H9 (cell line): ENCODE data around the gene RAB39B. TPM values are rescaled to one million over a fixed set of nuclear protein-coding genes. Genes with fewer than 3 reads are reported as not detected.

Experiments
- DNase-seq: peaks from one replicate; pipeline ENCODE4 v3.0.0-alpha.2; 2017
- H2AFZ ChIP-seq: one replicate; pipeline ENCODE4 v1.6.1; 2013; ENCODE audit warnings: mild to moderate bottlenecking, low read length, control low read depth, moderate library complexity
- H2AK5ac ChIP-seq: 2 replicates; pipeline ENCODE4 v1.6.1; 2013; ENCODE audit warnings: low read length, control low read depth, mixed read lengths; ENCODE audit not compliant: insufficient read length
- H2BK120ac ChIP-seq: one replicate; pipeline ENCODE4 v1.6.1; 2013; ENCODE audit warnings: low read depth, mild to moderate bottlenecking, low read length, control low read depth, inconsistent platforms; ENCODE audit not compliant: poor library complexity, severe bottlenecking
- H2BK12ac ChIP-seq: 2 replicates; pipeline ENCODE4 v1.6.1; 2013; ENCODE audit warnings: low read length, control low read depth, mixed read lengths, low read depth; ENCODE audit not compliant: insufficient read length
- H2BK15ac ChIP-seq: 2 replicates; pipeline ENCODE4 v1.6.1; 2013; ENCODE audit warnings: low read depth, low read length, control low read depth
- H2BK20ac ChIP-seq: one replicate; pipeline ENCODE4 v1.6.1; 2013; ENCODE audit warnings: low read depth, mild to moderate bottlenecking, low read length, control low read depth, inconsistent platforms; ENCODE audit not compliant: poor library complexity, severe bottlenecking
- H2BK5ac ChIP-seq: 2 replicates; pipeline ENCODE4 v1.6.1; 2013; ENCODE audit warnings: low read length, control low read depth, mixed read lengths; ENCODE audit not compliant: insufficient read length
- H3K14ac ChIP-seq: 2 replicates; pipeline ENCODE4 v1.6.1; 2013; ENCODE audit warnings: low read length, control low read depth; ENCODE audit not compliant: insufficient read depth
- H3K18ac ChIP-seq: 2 replicates; pipeline ENCODE4 v1.6.1; 2013; ENCODE audit warnings: low read depth, mild to moderate bottlenecking, mixed read lengths, low read length, control low read depth; ENCODE audit not compliant: insufficient read length
- H3K23ac ChIP-seq: 2 replicates; pipeline ENCODE4 v1.6.1; 2013; ENCODE audit warnings: low read length, control low read depth, mixed read lengths, low read depth; ENCODE audit not compliant: insufficient read length
- H3K23me2 ChIP-seq: 2 replicates; pipeline ENCODE4 v1.6.1; 2013; ENCODE audit warnings: low read depth, mild to moderate bottlenecking, mixed read lengths, low read length, control low read depth; ENCODE audit not compliant: insufficient read length, poor library complexity, severe bottlenecking
- H3K27ac ChIP-seq: 2 replicates; pipeline ENCODE4 v1.5.1; 2013; ENCODE audit warnings: low read length, control low read depth, mixed read lengths, low read depth; ENCODE audit not compliant: insufficient read length
- H3K27me3 ChIP-seq: 2 replicates; pipeline ENCODE4 v1.6.1; 2013; ENCODE audit warnings: low read length, control low read depth, inconsistent platforms; ENCODE audit not compliant: insufficient read depth
- H3K4ac ChIP-seq: 2 replicates; pipeline ENCODE4 v1.6.1; 2013; ENCODE audit warnings: low read depth, mild to moderate bottlenecking, control low read depth, inconsistent platforms, low read length, moderate library complexity
- H3K4me1 ChIP-seq: 2 replicates; pipeline ENCODE4 v1.6.1; 2013; ENCODE audit warnings: low read length, control low read depth, inconsistent platforms; ENCODE audit not compliant: insufficient read depth
- H3K4me2 ChIP-seq: 2 replicates; pipeline ENCODE4 v1.6.1; 2013; ENCODE audit warnings: low read length, control low read depth, mixed read lengths; ENCODE audit not compliant: insufficient read length, insufficient read depth
- H3K56ac ChIP-seq: 2 replicates; pipeline ENCODE4 v1.6.1; 2013; ENCODE audit warnings: low read depth, mild to moderate bottlenecking, mixed read lengths, low read length, control low read depth; ENCODE audit not compliant: insufficient read length
- H3K79me1 ChIP-seq: 2 replicates; pipeline ENCODE4 v1.6.1; 2013; ENCODE audit warnings: low read depth, mild to moderate bottlenecking, moderate library complexity, low read length, control low read depth, inconsistent platforms; ENCODE audit not compliant: insufficient read depth, poor library complexity, severe bottlenecking
- H3K79me2 ChIP-seq: 2 replicates; pipeline ENCODE4 v1.6.1; 2013; ENCODE audit warnings: low read length, control low read depth, inconsistent platforms; ENCODE audit not compliant: insufficient read depth
- H3K9ac ChIP-seq: 2 replicates; pipeline ENCODE4 v1.6.1; 2013; ENCODE audit warnings: low read length, control low read depth, mixed read lengths; ENCODE audit not compliant: insufficient read length; ENCODE audit errors: extremely low read depth
- H3K9me3 ChIP-seq: one replicate; pipeline ENCODE4 v1.6.1; 2013; ENCODE audit warnings: low read depth, low read length, inconsistent platforms; ENCODE audit not compliant: control insufficient read depth
- H3T11ph ChIP-seq: one replicate; pipeline ENCODE4 v1.6.1; 2013; ENCODE audit warnings: mild to moderate bottlenecking, low read length, control low read depth, inconsistent platforms
- H4K20me1 ChIP-seq: one replicate; pipeline ENCODE4 v1.6.1; 2013; ENCODE audit not compliant: control insufficient read depth, insufficient read length, insufficient read depth
- H4K5ac ChIP-seq: 2 replicates; pipeline ENCODE4 v1.6.1; 2013; ENCODE audit warnings: low read depth, mild to moderate bottlenecking, mixed read lengths, low read length, control low read depth; ENCODE audit not compliant: insufficient read length
- H4K8ac ChIP-seq: replicated peaks from 2 replicates; pipeline ENCODE4 v1.6.1; 2013; ENCODE audit warnings: low read length, control low read depth, mixed read lengths, low read depth; ENCODE audit not compliant: insufficient read length
- H4K91ac ChIP-seq: 2 replicates; pipeline ENCODE4 v1.6.1; 2013; ENCODE audit warnings: low read depth, mild to moderate bottlenecking, moderate library complexity, mixed read lengths, low read length, control low read depth; ENCODE audit not compliant: insufficient read length
- H3K27ac Mint-ChIP-seq, 3 experiments: 2 replicates in 2 of 3; 3 replicates in 1 of 3; pipeline ENCODE4 v1.8.0; 2020 to 2021; ENCODE audit warnings: mixed read lengths in 3 of 3, mild to moderate bottlenecking in 1 of 3, moderate library complexity in 1 of 3
- H3K27me3 Mint-ChIP-seq: 2 replicates; pipeline ENCODE4 v1.8.0; 2021; ENCODE audit warnings: low read depth, mild to moderate bottlenecking, moderate library complexity, mixed read lengths
- H3K36me3 Mint-ChIP-seq, 3 experiments: 2 replicates in 2 of 3; 3 replicates in 1 of 3; pipeline ENCODE4 v1.8.0; 2020 to 2021; ENCODE audit warnings: low read depth in 3 of 3, mixed read lengths in 3 of 3; ENCODE audit not compliant: insufficient read depth in 1 of 3
- H3K4me1 Mint-ChIP-seq, 2 experiments: 2 replicates each; pipeline ENCODE4 v1.8.0; 2020; ENCODE audit warnings: mixed read lengths in 2 of 2
- H3K4me3 Mint-ChIP-seq, 2 experiments: 2 replicates in 1 of 2; 3 replicates in 1 of 2; pipeline ENCODE4 v1.8.0; 2020 to 2021; ENCODE audit warnings: mild to moderate bottlenecking in 2 of 2, mixed read lengths in 2 of 2, moderate library complexity in 1 of 2
- H3K9me3 Mint-ChIP-seq, 2 experiments: 2 replicates in 1 of 2; 3 replicates in 1 of 2; pipeline ENCODE4 v1.8.0; 2020; ENCODE audit warnings: mild to moderate bottlenecking in 2 of 2, mixed read lengths in 2 of 2, moderate library complexity in 1 of 2
- CTCF ChIP-seq: fragments of 200-600 bp; sonication (generic); conservative IDR thresholded peaks from 3 replicates; pipeline ENCODE4 v1.8.0; 2021; ENCODE audit warnings: antibody characterized with exemption, mild to moderate bottlenecking
- WGBS: extraction: QIAGEN DNeasy Blood & Tissue Kit; methylation state at CpG from one replicate; pipeline ENCODE4 v1.1.7; 2013; ENCODE audit warnings: missing lambda C conversion rate, low lambda C conversion rate, mixed read lengths; ENCODE audit not compliant: insufficient read length; ENCODE audit errors: extremely low coverage; 5-methylcytosine and 5-hydroxymethylcytosine counted together
- total RNA-seq: library from RNA; stranded (reverse); gene quantifications from 2 replicates; pipeline ENCODE4 v1.2.1, GENCODE V29; 2021

RAB39B gene
- total RNA-seq, 1 experiment from 2014 or later, result 7.2 TPM

DNA sequence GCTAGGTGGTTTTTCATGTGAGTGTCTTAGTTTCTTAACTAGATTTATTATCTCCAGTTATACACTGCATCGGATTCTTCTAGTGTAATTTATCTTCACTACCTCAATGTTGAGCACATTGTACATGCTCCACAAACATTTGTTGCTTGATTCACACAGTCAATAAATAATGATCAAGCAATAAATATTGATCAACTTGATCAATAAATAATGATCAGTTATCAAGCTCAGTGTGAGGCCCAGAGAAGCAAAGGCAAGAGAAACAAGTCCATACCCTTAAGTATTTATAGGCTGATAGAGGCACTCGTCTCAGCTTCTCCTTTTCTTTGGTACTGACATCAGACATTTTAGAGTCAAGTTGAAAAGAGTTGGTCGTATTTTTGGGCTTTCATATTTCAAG, 53.1 kb downstream of the RAB39B start:
- TF ChIP-seq CTCF, result no peak

More for the DNA sequence above, 53.1 kb downstream of the RAB39B start:
- Histone ChIP-seq H2BK5ac (no peak overlapping the region), H4K8ac (no peak overlapping the region), H3K56ac (no peak overlapping the region), H3K27ac (no peak overlapping the region), H4K20me1 (no peaks in the 10 kb centered on the region), H2BK120ac (no peak overlapping the region), H2BK20ac (no peak overlapping the region), H3K18ac (no peak overlapping the region), H3K4ac (no peak overlapping the region), H2BK12ac (no peak overlapping the region), H4K5ac (no peak overlapping the region), H2AFZ (no peak overlapping the region), H3T11ph (no peak overlapping the region), H3K14ac (no peak overlapping the region), H3K23me2 (peaks cover 3% of the 10 kb centered on the region), H3K4me2 (no peak overlapping the region), H2BK15ac (no peak overlapping the region), H2AK5ac (no peak overlapping the region), H3K23ac (no peak overlapping the region), H3K9me3 (peaks cover 49% of the 10 kb centered on the region), H3K9ac (no peak overlapping the region), H3K4me1 (no peaks in the 10 kb centered on the region), H3K79me1 (no peaks in the 10 kb centered on the region), H3K79me2 (no peaks in the 10 kb centered on the region), H4K91ac (no peak overlapping the region), H3K27me3 (no peaks in the 10 kb centered on the region)
- H3K4me3 Mint-ChIP-seq, result no peak overlapping the region
- H3K27ac Mint-ChIP-seq, result no peak overlapping the region
- peaks cover 61 to 63% of the 10 kb centered on the region in 2 experiments for H3K9me3 Mint-ChIP-seq
- no CpG with 5 or more reads among the region's 3 CpGs for WGBS
- no peak for DNase-seq
- peaks cover 5% of the 10 kb centered on the region in 2 experiments; a peak in 1 of 4 replicates for H3K4me1 Mint-ChIP-seq
- peaks cover 10% of the 10 kb centered on the region for H3K27me3 Mint-ChIP-seq
- H3K36me3 Mint-ChIP-seq, result peaks cover 0 to 3% (median 0%) of the 10 kb centered on the region in 3 experiments; a peak in 3 of 7 replicates

Other genes with a start within 250 kb of the RAB39B start
- 3.1 and 3.4 TPM in 2 replicates for gene F8, start 241.8 kb downstream of the RAB39B start, total RNA-seq
- gene FUNDC2, start 237.6 kb downstream of the RAB39B start, total RNA-seq, result 57.9 and 62.1 TPM in 2 replicates
- gene CMC4, start 193.4 kb downstream of the RAB39B start, total RNA-seq, result 6.2 and 7.2 TPM in 2 replicates
- gene MTCP1, start 193.4 kb downstream of the RAB39B start, total RNA-seq, result 14.3 and 21.4 TPM in 2 replicates
- 27.3 and 29.1 TPM in 2 replicates for gene BRCC3, start 193.0 kb downstream of the RAB39B start, total RNA-seq
- gene VBP1, start 48.0 kb downstream of the RAB39B start, total RNA-seq, result 83.5 and 83.9 TPM in 2 replicates
- 0.50 and 0.98 TPM in 2 replicates for gene CLIC2, start 70.1 kb upstream of the RAB39B start, total RNA-seq
- gene F8A2, start 117.6 kb upstream of the RAB39B start, total RNA-seq, result not detected in 2 replicates
- 5.6 and 6.1 TPM in 2 replicates for gene F8A3, start 194.1 kb upstream of the RAB39B start, total RNA-seq